ENCODE measurements around the gene RAB11FIP3. TPM values are rescaled to one million over a fixed set of nuclear protein-coding genes. Genes with fewer than 3 reads are reported as not detected.
"Not testable (repeated sequence)": the region's sequence is repeated elsewhere in the genome, so short reads cannot be mapped to it uniquely, and the experiment has no call there.

RAB11FIP3 gene
- polyA plus RNA-seq, 2 of the 4 experiments (the other 2 are of a cell fraction) = 6.7 to 18.0 TPM

- CTCF ChIA-PET = interaction anchor here (0.8 kb wide), 1 partner anchor 71 kb away, joined by 4 read pairs; no protein-coding TSS in a partner anchor
- DNase-seq (ENCODE audit: low read depth in 1 of 2, low spot score in 1 of 2) = no peak
- no peaks in the 10 kb centered on the region for H3K4me1 ChIP-seq
- no peaks in the 10 kb centered on the region for H3K9me3 ChIP-seq
- ATAC-seq = no peak
- H3K4me2 ChIP-seq = no peak overlapping the region
- FAIRE-seq = no peak
- POLR2A ChIA-PET = no interaction called here
- no peak overlapping the region for H3K4me3 ChIP-seq
- no peak for TF ChIP-seq CBX2 (IDR thresholded peaks at IDR 0.05; ENCODE audit: borderline replicate concordance, low read depth)
- no peak for TF ChIP-seq NR3C1 (IDR thresholded peaks at IDR 0.05)
- TF ChIP-seq MAZ (IDR thresholded peaks at IDR 0.05; ENCODE audit: borderline replicate concordance, low read depth, low read length) = no peak
- WGBS (ENCODE audit: missing lambda C conversion rate) = 96% methylated on average over 16 of the region's 26 CpGs
- no peak overlapping the region for H3K27ac ChIP-seq
Observed at GRCh38 chr16:411576-412265, 13.7 kb upstream of the RAB11FIP3 start.

GRCh38 chr16:414395-415169 lies 10.9 kb upstream of the RAB11FIP3 start:
- Histone ChIP-seq H3K4me1 (no peaks in the 10 kb centered on the region), H3K4me2 (no peak overlapping the region), H3K4me3 (no peak overlapping the region), H3K27ac (no peak overlapping the region), H3K9me3 (no peaks in the 10 kb centered on the region)
- TF ChIP-seq USF2 (IDR thresholded peaks at IDR 0.05) (no peak), POLR2A (IDR thresholded peaks at IDR 0.05; ENCODE audit: low read length) (no peak), MAFK (IDR thresholded peaks at IDR 0.05; ENCODE audit: partially characterized antibody) (peak; percentile 95)
- no peak for DNase-seq (ENCODE audit: low read depth in 1 of 2, low spot score in 1 of 2)
- ATAC-seq = peak in 1 of 2 experiments; percentile 22; a peak in 2 of 6 replicates
- WGBS (ENCODE audit: missing lambda C conversion rate) = 83% methylated on average over 21 of the region's 21 CpGs
- CTCF ChIA-PET = interaction anchor here (1.3 to 1.6 kb wide), 2 partner anchors 9 to 349 kb away, joined by 3 to 5 read pairs; no protein-coding TSS in a partner anchor
- POLR2A ChIA-PET = interaction anchor here (0.9 kb wide), 1 partner anchor 13 kb away, joined by 3 read pairs; the partner anchor contains the start of gene DECR2
- no peak for FAIRE-seq

GRCh38 chr16:415170-415498 lies 10.3 kb upstream of the RAB11FIP3 start:
- CTCF ChIA-PET = interaction anchor here (0.6 to 1.6 kb wide), 2 partner anchors 9 to 298 kb away, joined by 5 read pairs; no protein-coding TSS in a partner anchor
- peak; percentile 65; the same call in 1 of the 2 replicates for TF ChIP-seq ZC3H11A (IDR thresholded peaks at IDR 0.05)
- DNase-seq (ENCODE audit: low read depth in 1 of 2, low spot score in 1 of 2); H3K4me3 ChIP-seq; FAIRE-seq; ATAC-seq; H3K4me1 ChIP-seq; H3K9me3 ChIP-seq; H3K27ac ChIP-seq; POLR2A ChIA-PET; H3K4me2 ChIP-seq: not testable (repeated sequence)
- WGBS (ENCODE audit: missing lambda C conversion rate) = 89% methylated on average over 3 of the region's 3 CpGs

- 93% methylated on average over 13 of the region's 13 CpGs for WGBS (ENCODE audit: missing lambda C conversion rate)
- H3K4me3 ChIP-seq; POLR2A ChIA-PET; H3K9me3 ChIP-seq; ATAC-seq; H3K27ac ChIP-seq; H3K4me2 ChIP-seq; FAIRE-seq; DNase-seq (ENCODE audit: low read depth in 1 of 2, low spot score in 1 of 2): not testable (repeated sequence)
- CTCF ChIA-PET = interaction anchor here (0.6 kb wide), 1 partner anchor 139 kb away, joined by 3 read pairs; no protein-coding TSS in a partner anchor
- H3K4me1 ChIP-seq = peaks cover 21% of the 10 kb centered on the region
Observed at GRCh38 chr16:422179-422578, 3.3 kb upstream of the RAB11FIP3 start.

GRCh38 chr16:424033-424622 lies 1.3 kb upstream of the RAB11FIP3 start:
- peak overlapping the region; percentile 85 to 91; a peak in 5 of 6 replicates for H3K27ac ChIP-seq
- ChIA-PET CTCF (interaction anchor here (0.6 to 4.0 kb wide), 10 partner anchors 9 to 71 kb away, joined by 3 to 14 read pairs (median 4); partner anchors contain the start of genes DECR2 and NME4), POLR2A (interaction anchor here (0.9 to 2.0 kb wide), 3 partner anchors 15 to 103 kb away, joined by 3 to 5 read pairs (median 4); partner anchors contain the start of genes CAPN15 and DECR2)
- H3K4me3 ChIP-seq = peak overlapping the region; percentile 72
- DNase-seq (ENCODE audit: low read depth in 1 of 2, low spot score in 1 of 2) (peak; percentile 50 to 64), FAIRE-seq (no peak), ATAC-seq (peak; percentile 31 to 45; a peak in 5 of 6 replicates)
- H3K9me3 ChIP-seq = no peaks in the 10 kb centered on the region
- H3K4me2 ChIP-seq = peak overlapping the region; percentile 91
- H3K4me1 ChIP-seq = peaks cover 24% of the 10 kb centered on the region
- 40% methylated on average over 20 of the region's 20 CpGs for WGBS (ENCODE audit: missing lambda C conversion rate)
- no peak for TF ChIP-seq CHD2 (IDR thresholded peaks at IDR 0.05; ENCODE audit: low read length, partially characterized antibody)
- peak; percentile 2; the same call in 1 of the 2 replicates for TF ChIP-seq JUNB (IDR thresholded peaks at IDR 0.05)
- TF ChIP-seq FOSL2 (IDR thresholded peaks at IDR 0.05) = no peak
- TF ChIP-seq FOSL2 (CRISPR knock-in tag; IDR thresholded peaks at IDR 0.05) = peak; percentile 71
- no peak for TF ChIP-seq NFE2L2 (conservative IDR thresholded peaks at IDR 0.05; ENCODE audit: low read length)
- no peak for TF ChIP-seq ZNF302 (CRISPR knock-in tag; IDR thresholded peaks at IDR 0.05)

All from A549 (cell line).